Activated effector memory CD4-positive, alpha-beta T cell treated with Interleukin-2 at 50 U/mL for 16 hours (primary cell): ENCODE data around the gene UVRAG.

Experiments used
- DNase-seq: peaks from one replicate; pipeline ENCODE4 v3.0.0-alpha.2; 2020

Gene UVRAG

DNA sequence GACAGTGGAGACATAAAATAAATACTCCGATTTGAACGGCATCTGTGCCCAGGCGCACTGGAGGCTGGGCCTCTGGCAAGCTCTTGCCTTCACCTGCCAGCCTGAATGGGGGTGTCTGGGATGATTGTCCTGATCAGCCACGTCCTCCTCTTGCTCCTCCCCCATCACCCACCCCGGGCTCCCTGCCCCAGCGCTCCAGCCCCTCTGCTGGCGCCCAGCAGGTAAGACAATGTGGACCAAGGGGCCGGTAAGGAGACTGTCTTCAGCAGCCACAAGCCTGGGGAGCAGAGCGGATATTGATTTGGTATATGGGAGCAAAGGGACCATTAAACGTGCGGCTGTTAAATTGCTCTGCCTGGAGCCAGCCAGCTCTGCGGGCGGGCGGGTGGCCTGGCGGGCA lies 366.4 kb downstream of the UVRAG start:
- DNase-seq, result no peak

DNA sequence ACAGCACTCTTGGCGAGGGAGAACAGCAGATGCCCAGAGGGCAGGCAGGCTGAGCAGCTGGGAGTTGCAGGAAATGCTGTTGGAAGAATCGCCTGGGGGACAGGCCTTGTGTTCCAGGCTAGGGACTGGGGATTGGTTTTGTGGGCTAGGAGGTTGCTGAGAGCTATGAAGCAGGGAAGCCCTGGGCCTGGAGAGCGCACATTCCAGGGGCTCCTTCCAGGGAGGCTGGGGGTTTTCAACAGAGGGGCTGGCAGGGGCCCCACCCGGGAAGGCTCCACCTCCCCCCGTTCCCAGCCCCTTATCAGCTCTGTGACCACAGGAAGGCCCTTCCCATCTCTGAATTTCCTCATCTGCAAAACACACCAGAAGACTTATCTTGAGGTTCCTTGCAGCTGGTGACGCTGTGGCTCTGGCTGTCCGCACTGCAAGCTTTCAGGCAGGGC lies 369.6 kb downstream of the UVRAG start:
- no peak for DNase-seq

DNA sequence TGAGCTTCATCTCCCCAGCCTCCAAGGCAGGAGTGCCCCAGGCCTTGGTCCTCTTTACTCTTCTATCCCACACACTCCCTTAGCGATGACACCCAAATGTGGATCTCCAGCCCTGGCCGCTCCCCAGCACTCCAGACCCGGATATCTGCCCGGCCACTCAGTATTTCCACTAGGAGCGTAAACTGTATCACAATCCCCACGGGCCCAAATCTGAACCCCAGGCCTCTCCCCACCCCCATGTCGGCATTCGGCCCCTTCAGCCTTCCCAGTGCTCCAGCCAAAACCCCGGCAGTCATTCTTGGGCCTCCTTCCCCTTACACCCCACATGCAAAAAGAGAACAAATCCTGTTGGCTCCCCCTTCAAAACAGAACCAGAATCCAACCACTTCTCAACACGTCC lies 370.5 kb downstream of the UVRAG start:
- DNase-seq, result no peak

DNA sequence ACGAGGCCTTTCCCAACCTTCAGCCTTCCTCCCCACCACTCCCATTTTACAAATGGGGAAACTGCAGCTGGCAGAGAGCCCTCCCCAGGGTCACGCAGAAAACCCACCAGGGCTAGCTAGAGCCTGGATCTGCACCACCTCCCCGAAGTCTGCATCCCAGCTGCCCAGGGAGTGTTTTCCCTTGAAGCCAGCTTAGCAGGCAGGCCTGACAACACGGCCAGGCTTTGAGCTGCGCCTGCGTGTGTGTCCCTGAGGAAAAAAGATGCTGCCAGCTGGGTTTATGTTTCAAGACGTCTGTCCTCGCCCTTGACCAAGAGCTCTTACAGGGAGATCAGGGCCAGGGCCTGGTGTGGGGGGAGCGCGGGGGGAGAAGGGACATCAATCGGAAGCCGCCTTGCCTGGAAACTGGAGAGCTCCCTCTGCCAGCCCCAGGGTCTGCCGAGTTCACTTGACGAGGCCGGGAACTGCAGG lies 371.0 kb downstream of the UVRAG start:
- no peak for DNase-seq

DNA sequence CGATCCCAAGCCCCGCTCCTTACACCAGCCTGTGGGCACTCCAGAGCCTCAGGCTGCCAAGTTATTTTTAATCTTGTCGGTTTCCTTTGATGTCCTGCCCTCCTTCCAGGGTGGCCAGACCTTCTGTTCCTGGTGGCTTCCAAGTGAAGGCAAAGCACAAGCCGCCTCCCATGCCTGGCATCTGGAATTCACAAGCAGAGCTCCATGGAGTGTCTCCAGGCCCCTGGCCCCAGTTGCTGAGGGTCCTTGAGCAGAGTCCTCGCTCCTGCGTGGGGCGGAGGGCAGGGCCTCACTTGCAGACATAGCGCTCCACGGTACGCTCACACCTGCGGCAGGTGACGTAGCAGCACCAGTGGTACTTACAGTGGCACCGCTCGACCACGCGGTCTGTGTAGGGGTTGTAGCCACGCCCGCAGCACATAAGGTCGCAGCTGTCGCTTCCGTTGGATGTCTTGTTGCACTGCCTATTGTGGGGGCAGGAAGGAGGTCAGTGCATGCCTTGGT lies 371.8 kb downstream of the UVRAG start:
- DNase-seq, result no peak

DNA sequence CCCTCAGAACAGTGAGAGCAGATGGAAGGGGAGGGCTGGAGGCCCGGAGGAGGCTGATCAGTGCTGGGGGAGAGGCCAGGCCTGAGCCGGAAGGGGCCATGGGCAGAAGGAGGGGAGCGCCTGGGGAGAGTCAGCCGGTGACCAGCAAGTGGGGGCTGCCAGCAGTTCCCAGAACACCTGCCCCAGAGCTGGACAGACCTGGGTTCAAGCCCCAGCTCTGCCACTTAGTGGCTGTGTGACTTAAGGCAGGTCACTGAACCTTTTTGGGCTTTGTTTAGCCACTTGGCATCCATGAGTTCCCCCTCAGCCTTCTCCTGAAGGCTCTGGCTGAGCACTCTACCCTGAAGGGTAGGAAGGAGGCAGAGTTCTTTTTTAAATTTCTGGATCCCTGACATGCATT lies 373.9 kb downstream of the UVRAG start:
- DNase-seq, result no peak

DNA sequence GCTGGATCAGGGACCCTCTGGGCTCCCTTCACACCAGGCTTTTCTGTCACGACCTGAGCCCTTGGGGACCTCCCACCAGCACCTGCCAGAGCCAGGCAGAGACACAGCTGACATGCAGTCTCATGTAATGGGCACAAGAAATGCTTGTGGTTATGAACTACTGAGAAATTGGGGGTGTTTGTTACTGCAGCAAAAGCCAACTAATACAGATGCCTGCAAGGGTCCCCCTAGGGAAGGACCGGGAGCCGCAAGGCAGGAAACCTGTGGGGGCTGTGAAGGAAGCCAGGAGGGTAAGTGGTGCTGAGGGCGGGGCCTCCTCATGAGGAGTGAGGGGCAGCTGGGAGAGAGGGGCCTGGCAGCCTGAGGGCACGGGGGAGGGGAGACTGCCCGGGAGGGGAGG lies 374.7 kb downstream of the UVRAG start:
- no peak for DNase-seq

DNA sequence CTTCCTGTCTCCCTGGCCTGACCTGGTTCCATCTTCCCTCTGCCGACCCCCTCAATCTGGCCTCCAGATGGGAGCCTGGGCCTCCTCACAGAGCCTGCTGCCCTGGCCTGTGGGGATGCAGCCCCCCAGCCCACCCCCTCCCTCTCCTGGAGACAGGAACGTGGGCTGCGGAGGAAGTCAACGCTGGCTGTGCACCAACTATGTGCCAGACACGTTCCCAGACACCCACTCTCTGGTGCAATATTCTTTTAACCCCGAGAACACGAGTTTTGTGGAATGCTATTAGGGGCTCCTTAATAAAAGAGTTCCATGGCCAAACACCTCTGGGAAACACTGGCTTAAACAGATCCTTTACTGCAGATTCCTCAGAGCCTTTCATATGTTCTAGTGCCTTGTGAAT lies 375.4 kb downstream of the UVRAG start:
- DNase-seq, result no peak
